ENCODE data around the gene DHX30.
"Not testable (repeated sequence)": the region's sequence is repeated elsewhere in the genome, so short reads cannot be mapped to it uniquely, and the experiment has no call there.

The DHX30 gene

DNA sequence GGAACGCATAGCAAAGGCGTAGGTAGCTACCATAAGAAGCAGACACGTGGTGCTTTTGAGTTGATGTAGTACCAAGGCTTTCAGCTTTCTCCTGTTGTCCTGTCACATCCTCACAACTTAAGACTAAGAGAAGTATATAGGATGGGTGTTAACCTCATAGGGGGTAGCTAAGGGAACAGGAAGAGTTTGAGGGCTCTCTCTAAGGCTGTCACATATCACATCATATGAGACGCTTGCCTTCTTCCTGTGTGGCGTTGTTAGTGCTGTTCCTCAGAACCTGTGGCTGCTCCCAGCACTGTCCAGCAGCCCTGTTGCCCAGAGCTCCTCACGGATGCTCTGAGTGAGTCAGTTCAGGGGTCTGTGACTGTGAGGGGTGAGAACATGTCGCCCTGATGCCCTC lies 14.7 kb downstream of the DHX30 start:
- no peak for DNase-seq

DNA sequence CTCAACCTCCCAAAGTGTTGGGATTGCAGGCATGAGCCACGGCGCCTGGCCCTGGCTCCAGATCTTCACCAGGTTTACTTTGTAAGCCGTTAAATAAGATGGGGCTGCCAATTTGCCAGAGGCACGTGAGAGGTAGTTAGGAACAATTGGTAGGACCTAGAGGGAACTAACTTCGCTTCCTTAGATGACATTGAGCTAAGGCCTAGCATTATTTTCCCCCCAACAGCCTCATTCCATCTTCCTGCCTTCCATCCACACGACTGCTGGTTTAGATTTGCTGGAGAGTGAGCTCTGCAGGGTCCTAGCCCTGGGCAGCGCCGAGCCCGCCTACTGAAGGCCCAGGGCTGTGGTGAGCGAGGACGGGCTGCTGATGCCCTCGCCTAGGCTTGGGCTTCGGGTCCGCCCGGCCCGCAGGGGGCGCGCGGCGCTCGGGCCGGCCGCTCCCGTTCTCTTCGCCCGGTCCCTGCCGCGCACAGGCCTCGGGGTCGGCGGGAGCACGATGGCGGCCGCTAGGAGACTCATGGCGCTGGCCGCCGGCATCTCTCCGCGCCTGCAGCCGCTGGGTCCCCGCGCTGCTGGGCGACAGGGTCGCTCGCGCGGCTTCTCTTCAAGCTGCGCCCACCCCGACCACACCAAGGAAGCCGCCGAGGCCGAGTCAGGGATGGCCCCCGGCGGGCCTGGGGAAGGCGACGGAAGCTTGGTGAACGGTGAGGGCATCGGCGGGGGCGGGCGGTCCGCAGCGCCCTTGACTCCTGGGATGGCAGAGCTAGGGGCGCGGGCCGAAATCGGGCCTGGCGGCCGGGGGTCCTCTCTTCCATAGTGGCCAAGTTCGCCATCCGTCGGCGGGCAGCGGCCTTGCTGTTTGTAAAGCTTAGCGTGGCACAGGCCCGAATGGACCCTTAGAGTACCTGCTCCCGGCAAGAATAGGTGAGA lies 21.9 kb downstream of the DHX30 start:
- peak; percentile 80 to 81 for DNase-seq

GRCh38 chr3:47825590-47825989 lies 22.7 kb downstream of the DHX30 start:
- no peak for DNase-seq

- DNase-seq = not testable (repeated sequence)
Observed at GRCh38 chr3:47829482-47829881, 26.5 kb downstream of the DHX30 start.

- no peak for DNase-seq
Observed at GRCh38 chr3:47836986-47837385, 34.0 kb downstream of the DHX30 start.

DNA sequence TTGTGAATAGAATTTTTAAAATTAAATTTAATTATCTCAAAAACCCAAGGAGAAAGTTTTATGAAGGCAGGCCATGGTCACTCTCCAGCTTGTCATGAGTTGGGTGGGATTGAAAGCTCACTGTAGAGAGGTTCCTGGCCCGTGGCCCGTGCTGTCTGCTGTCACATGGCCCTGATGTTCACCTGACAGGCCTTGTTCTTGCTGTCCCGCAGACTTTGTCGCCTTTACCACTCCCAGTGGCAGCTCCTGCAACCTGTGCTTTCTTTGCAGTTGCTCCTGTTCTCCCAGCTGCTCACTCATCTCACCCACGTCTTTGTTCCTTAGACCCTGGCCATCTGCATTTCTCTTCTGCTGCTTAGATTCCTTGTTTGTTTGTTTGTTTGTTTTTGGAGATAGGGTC lies 35.6 kb downstream of the DHX30 start:
- no peak for DNase-seq

- no peak for DNase-seq
Observed at GRCh38 chr3:47841786-47842349, 38.9 kb downstream of the DHX30 start.

DNA sequence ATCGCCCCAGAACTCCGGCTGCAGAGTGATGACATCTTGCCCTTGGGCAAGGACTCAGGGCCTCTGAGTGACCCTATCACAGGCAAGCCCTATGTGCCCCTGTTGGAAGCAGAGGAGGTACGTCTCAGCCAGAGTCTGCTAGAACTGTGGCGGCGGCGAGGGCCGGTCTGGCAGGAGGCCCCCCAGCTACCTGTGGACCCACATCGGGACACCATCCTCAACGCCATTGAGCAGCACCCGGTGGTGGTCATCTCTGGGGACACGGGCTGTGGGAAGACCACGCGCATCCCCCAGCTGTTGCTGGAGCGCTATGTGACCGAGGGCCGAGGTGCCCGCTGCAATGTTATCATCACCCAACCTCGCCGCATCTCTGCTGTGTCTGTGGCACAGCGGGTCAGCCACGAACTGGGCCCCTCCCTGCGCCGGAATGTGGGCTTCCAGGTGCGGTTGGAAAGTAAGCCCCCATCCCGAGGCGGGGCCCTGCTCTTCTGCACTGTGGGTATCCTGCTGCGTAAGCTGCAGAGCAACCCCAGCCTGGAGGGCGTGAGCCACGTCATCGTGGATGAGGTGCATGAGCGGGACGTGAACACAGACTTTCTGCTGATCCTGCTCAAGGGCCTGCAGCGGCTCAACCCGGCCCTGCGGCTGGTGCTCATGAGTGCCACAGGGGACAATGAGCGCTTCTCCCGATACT lies 43.4 kb downstream of the DHX30 start:
- no peak for DNase-seq

DNA sequence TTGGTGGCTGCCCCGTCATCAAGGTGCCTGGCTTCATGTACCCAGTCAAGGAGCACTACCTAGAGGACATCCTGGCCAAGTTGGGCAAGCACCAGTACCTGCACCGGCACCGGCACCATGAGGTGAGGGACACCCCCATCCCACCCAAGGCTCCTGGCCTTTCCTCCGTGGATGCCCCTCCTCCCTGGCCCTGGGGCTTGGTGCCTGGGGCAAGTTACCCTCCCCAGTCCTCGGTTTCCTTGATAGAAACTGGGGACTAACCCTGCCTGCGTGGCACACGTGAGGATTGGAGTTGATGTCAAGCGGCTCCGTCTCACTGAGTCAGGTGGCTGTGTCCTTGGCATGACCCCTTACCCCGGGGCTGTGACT lies 43.9 kb downstream of the DHX30 start:
- no peak for DNase-seq

DNA sequence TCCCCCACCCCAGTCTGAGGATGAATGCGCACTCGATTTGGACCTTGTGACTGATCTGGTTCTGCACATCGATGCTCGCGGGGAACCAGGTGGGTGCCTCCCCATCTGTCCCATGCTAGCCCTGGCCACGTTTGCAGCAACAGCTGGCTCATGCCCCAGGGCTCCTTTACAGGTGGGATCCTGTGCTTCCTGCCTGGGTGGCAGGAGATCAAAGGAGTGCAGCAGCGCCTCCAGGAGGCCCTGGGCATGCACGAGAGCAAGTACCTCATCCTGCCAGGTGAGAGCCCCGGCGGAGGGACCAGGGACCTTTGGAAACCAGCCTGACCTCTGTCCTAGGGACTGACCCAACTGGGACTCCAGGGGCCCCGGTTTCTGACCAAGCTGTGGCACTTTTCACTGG lies 44.3 kb downstream of the DHX30 start:
- no peak for DNase-seq

- DNase-seq = no peak
Observed at GRCh38 chr3:47847801-47848518, 45.0 kb downstream of the DHX30 start.

- no peak for DNase-seq
Observed at GRCh38 chr3:47848599-47849117, 45.7 kb downstream of the DHX30 start.

DNA sequence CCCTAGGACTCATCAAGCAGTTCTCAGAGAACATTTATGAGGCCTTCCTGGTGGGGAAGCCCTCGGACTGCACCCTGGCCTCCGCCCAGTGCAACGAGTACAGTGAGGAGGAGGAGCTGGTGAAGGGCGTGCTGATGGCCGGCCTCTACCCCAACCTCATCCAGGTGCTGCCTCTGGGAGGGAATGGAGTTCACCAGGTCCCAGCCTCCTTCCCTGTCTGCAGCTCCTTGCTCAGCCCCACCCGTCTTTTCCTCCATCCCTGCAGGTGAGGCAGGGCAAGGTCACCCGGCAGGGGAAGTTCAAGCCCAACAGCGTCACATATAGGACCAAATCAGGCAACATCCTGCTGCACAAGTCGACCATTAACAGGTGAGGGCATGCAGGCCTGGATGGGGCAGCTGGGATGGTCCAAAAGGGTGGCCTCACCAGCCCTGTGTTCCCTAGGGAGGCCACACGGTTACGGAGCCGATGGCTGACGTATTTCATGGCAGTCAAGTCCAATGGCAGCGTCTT lies 46.3 kb downstream of the DHX30 start:
- DNase-seq = no peak

DNA sequence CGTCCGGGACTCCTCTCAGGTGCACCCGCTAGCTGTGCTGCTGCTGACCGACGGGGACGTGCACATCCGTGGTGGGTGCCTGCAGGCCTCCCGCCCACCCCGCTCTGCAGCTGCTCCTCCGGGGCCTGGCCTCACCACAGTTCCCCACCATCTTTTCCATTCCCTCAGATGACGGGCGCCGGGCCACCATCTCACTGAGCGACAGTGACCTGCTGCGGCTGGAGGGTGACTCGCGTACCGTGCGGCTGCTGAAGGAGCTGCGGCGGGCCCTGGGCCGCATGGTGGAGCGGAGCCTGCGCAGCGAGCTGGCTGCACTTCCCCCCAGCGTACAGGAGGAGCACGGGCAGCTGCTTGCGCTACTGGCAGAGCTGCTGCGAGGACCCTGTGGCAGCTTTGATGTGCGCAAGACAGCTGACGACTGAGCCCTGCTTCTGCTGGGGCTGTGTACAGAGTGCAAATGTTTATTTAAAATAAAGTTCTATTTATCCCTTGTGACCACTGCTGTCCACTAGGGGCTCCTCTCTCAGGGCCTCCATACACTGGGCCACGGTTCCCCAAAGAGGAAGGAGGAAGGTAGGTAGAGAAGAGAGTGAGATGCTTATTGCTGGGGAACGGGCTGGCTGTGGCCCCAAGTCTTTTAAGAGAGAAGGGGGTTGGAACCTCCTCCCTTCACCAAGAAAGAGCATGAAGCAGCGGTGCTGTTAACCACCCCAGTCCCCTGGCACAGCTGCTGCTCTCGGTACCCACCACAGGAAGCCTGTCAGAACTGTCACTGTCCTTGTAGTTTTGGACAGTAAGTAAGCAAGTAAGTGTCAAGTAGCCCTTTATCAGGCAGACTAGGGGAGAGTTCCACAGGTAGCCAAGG lies 47.0 kb downstream of the DHX30 start:
- DNase-seq = peak; percentile 44 to 60

DNA sequence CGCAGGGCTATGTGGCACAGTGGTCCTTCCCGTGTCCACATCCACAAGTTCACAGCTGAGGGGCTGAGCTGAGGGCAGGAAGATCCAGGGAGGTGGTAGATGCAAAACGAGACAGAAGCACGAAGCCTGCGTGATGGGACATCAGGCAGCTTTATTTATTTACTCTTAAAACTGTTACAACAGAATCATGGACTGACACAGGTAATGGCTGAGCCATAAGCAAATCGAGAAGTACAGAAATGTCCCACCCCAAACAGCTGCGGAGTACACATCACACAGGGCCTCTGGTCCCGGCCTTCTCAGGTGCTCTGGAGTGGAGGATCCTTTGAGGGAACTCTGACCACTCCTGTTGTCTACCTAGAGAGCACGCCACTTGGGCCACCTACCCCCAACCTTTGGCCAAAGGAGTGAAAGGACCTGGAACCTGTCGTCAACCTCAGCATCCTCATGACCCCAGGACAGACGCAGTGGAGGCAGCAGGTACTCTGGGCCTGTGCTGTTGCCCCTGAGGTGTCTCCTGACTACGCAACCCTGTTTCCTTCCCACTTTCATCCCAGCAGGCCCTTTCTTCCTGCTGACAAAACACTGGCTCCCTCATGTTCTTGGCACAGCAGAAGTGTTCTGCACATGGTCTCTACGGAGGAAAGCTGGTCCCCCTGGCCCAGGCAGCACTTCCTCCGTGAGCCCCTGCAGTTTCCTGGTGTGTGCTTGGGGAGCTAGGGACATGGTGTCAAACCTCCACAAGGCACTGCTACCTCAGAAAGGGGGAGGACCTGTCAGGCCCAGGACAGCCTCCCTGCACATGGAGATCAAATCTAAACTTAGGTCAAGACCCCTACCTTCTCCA lies 47.8 kb downstream of the DHX30 start:
- peak; percentile 22 to 34 for DNase-seq

- DNase-seq = no peak
Observed at GRCh38 chr3:47851888-47852603, 49.1 kb downstream of the DHX30 start.

DNA sequence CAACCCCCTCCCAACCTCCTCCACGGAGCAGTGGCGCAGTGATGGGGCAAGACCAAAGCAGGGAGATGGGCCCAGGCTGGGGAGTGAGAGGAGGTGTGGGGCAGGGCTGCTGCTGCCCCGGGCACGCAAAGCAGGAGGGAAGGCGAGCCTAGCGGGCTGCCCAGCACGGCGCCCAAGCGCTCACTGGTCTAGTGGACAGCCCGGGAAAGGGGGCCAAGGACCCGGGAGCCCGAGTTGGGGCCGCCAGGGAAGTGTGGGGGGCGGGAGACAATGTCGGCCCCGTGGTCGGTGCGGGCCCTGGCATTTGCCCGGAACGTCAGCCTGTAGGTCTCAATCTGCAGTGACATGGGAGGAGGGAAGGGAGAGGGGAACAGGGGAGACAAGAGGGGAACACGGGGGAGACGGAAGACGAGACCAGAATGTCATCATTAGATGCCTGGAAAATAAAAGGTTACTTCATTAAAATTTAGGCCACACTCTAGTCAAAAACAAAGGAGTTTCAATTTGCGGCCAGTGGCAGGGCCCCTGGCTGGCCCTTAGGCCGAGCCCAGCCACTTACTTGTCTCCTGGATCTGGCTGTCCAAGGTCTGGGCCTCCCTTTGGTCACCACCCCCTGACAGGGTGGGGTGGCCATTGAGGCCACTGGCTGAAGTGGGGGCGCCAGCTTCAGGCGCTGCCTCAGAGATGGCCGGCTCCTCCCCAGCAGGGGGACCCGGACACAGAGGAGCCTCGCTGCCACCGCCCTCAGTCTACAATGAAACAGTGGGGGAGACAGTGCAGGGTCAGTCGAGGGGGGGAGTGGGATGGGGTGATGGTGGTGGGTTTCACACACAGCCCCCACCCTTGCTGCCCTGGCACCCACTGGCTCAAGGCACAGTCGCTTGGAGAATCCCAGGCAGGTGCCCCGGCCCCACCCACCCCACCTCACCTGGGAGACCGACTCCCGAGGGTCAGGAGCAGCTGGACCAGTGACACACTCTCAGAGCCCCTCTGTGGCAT lies 50.0 kb downstream of the DHX30 start:
- no peak for DNase-seq

- no peak for DNase-seq
Observed at GRCh38 chr3:47854267-47854666, 51.3 kb downstream of the DHX30 start.

Measured in Kasumi-1 (cell line).